Astrocyte of the hippocampus (primary cell): ENCODE data around the gene THSD7A.
"Not testable (repeated sequence)": the region's sequence is repeated elsewhere in the genome, so short reads cannot be mapped to it uniquely, and the experiment has no call there.

Experiments used
- DNase-seq: peaks from one replicate; pipeline ENCODE4 v3.0.0; 2011; ENCODE audit warnings: low read depth, low spot score

THSD7A gene

DNA sequence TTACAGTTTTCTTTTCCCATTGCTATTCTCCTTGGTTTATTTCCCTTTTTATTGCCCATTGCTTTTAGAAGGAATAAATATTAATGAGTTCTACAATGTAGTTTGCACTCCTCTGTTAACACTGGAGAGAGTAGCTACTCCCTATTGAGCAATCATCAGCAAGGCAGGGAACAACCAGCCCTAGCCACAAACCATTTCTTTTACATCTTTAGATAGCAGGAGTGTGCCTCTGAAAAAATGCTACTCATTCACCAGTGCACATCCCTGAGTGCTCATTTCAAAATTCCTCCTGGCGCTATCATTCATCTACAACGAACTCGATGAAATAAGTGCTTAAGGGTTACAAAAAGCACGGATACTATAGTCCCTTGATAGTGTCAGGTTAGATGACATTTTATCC, 252.9 kb downstream of the THSD7A start:
- DNase-seq, result no peak

DNA sequence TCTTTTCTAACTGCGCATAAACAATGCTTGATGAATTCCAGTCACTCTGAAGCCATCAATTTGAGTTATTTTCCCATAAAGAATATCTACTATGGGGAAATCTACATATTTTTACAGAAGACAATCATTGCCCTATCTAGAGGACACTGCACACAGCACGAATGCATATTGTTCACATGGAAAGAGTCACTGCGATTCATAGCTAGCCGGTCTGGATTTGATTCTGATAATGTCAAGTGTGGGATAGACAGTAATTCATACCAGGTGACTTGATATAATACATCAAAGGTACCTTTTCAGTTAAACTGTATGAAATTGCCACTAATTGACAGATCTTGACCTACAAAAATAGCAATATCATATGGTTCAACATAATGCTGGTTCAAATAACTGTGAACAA, 255.7 kb downstream of the THSD7A start:
- no peak for DNase-seq

DNA sequence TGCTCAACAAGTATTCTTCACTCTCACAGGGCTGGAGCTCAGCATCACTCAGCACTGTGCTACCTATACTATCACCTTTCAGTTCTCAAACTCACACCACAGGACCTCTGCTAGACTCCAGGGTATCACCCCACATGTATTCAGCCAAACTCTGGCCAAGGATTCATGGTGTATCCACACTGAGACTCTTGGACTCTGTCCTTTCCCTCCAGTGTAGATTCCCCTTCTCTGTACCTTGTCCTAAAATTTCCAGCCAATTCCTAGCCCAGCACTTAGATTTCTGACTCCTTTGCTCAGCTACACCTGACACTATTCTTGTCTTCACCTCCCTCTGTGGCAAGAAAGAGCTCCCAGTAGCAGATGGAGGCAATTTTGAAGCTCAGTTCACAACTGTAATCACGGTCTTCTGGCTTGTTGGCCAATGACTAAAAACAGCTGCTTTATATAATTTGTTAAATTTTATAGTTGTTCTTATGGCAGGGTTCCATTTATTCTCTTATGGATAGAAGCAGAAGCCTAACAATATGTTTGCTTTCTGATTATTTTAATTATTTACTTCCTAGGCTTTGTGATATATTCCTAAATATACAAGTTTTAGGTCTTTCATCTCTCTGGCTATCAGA, 258.8 kb downstream of the THSD7A start:
- no peak for DNase-seq

DNA sequence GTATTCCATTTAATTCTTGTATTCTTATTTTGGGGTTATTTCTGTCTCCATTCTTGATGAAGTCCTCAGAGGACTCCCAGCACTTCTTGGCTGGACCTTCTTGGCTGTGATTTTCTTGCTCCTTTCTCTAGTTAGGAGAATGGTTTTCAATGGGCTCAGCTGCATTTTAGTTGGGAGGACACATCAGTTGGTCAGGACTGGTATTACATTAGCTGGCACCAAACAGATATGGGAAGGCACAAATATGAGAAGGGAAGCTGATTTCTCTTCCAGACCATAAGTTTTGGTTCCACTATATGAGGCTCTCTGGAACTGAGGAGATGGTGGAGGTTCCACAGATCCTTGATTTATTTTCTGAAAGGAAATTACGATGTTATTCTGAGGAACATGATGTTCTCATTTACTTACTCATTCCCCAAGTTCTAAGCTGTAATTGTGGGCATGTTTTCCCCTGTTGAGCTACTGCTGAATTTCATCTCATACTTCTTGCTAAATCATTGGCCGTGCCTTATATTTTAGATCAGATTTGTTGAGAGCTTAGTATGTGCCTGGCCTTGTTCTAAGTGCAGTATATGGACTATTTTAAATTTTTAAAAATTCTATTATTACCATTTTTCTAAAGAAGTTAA, 261.0 kb downstream of the THSD7A start:
- no peak for DNase-seq

DNA sequence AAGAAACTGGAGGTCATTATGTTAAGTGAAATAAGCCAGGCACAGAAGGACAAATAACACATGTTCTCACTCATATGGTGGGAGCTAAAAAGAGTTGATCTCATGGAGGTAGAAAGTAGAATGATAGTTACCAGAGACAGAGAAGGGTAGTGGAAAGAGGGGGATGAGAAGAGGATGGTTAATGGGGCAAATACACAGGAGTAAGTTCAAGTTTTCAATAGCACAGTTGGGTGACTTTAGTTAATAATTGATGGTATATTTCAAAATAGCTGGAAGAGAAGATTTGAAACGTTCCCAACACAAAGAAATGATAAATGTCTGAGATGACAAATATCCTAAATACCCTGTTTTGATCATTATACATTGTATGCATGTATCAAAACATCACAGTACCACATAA, 261.8 kb downstream of the THSD7A start:
- no peak for DNase-seq

DNA sequence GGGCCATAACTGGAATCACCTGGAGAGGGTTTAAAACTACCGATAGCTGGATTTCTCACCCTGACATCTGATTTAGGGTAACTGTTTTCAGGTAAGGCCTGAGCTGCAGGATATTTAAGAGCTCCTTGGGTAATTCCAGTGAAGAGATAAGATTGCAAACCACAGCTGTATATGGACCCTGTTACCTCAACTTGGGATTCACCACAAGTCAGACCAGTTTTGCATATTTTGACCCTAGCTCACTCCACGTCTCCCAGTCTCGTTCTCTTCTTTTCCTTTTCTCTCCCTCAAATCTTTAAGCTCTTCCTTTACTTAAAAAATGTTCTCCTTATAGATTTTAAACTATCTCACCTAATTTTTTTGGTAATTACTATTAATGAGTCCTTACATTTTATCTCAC, 264.4 kb downstream of the THSD7A start:
- no peak for DNase-seq

DNA sequence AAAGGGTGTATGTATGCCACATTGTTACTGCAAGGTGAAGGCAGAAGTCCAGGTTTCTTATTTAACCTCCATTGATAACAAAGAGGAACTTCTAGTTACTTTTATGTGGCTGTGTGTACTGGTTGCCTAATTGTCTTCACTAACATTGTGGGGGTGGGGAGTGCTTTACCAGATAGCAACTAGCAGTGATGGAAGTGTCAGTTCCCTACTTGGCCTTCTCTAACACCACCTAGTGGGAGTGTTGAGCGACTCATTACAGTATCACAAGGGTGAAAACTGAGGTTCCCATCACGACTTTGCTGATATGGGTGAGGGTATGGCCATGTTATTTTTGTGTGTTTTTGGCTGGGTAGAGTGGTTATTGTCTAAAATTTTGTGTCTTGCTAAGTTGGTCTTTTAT, 274.4 kb downstream of the THSD7A start:
- DNase-seq, result peak; percentile 11

DNA sequence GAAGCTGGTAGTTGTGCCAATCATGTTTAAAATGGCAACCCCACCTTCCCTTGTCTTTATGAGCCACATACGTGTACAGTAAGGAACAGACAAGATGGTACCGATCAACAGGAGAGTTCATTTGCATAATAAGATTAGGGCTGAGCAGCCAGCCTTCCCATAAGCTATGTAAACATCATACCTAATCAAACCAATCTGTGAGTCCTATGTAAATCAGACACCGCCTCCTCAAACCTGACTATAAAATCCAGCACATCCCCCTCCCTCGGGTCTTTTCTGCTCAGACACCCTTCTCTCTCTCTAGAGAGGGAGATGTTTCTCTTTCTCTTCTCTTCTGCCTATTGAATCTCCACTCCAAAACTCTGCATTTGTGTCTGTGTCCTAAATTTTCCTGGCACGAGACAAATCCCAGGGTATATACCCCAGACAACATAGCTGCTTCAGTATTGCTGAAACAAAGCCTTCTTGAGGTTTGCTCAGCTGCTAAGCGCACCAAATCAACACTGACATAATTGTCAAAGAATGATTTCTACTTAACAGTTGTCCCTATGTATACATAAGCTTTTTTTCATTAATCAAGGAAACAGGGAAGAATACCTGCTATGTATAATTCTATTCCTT, 279.2 kb downstream of the THSD7A start:
- no peak for DNase-seq

DNA sequence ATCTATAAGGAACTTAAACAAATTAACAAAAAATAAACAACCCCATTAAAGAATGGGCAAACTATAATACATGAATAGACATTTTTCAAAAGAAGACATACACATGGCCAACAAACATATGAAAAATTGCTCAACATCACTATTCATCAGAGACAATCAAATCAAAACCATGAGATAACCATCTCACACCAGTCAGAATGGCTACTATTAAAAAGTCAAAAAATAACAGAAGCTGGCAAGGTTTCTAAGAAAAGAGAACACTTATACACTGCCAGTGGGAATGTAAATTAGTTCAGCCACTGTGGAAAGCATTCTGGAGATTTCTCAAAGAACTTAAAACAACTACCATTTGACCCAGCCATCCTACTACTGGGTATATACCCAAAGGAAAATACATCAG, 280.5 kb downstream of the THSD7A start:
- DNase-seq, result no peak

DNA sequence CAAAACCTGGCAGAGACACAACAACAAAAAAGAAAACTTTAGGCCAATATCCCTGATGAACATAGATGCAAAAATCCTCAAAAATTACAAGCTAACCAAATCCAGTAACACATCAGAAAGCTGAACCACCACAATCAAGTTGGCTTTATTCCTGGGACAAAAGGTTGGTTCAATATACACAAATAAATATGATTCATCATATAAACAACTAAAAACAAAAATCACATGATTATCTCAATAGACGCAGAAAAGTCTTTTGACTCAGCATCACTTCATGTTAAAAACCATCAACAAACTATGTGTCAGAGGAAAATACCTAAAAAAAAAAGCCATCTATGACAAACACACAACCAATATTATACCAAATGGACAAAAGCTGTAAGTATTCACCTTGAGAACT, 283.5 kb downstream of the THSD7A start:
- DNase-seq, result no peak

DNA sequence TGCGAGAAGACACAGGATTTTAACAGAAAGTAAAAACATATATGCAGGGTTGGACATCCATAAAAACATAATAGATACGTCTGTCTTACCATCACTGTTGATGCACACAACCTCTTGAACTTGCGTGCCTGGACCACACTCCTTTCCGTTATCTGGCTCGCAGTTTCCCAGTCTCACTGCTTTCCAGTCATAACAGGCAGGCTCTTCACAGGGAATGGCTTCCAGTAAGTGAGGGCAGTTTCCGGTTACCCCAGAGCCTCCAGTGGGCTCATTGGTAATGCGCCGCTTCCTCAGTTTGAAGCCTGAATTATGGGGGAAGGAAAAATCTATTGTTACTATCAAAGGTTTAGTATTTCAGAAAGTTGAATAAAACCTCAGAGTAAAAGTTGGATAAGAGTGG, 290.7 kb downstream of the THSD7A start:
- DNase-seq, result no peak

DNA sequence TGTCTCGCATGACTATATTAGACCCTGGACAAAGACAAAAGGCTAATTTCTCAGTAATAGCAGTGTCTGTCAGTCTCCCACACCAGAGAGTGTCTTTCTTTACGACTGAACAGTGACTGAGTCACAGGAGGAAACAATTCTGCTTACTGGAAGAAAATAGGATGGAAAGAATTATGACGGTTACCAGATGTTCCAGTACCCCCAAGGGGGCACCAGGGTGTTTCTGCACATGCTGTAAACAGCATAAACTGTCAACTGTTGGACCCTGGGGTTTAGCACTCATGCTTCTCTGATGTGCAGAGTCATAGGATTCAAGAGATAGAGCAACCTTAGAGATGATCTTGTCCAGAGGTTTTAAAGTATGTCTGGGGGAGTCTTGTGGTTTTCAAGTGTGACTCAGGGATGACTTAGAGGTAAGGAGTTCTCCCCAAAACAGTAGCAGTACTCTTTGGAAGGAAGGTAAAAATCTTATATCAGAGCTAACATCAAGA, 291.7 kb downstream of the THSD7A start:
- peak; percentile 5 for DNase-seq

DNA sequence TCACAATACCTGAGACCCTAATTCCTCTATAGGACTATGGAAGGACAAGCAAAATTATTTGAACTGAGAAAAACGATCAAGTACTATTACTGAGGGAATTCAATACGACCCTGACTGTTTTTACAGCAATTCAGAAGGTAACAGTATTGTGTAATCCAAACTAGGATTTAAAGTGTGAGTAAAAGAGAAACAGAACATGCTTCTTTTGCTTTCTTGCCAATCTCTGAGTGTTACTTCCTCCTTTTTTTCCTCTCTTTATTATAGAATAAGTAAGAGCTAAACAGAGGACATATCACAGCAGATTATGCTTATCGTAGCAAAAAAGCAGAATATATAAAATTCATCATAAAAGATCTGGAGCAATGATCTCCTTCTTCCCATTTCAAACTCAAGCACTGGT, 292.1 kb downstream of the THSD7A start:
- peak; percentile 2 for DNase-seq

DNA sequence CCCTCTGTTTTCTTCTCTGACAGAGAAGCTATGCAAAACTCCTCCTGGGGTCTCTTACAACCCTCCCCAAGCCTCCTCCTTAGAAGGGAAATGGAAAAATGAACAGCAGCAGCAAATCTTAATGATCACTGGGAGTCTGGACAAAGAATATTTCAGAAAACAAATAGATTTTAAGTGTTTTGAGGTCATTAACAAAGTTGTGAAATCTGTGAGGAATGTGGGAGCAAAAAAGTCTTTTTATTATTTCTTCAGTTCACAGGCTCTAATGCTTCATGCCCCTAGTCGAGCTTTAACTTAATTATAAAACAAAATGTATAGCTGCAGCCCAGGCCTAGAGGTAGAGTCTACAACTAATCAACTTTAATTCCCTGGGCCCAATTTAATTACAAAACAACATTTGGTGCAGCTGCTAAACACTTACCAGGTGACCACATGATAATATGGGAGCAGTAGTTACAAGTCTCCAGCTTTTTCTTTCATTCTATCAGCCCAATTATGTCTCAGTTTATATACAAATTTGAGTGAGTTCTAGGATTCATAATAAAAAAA, 293.2 kb downstream of the THSD7A start:
- DNase-seq, result no peak

DNA sequence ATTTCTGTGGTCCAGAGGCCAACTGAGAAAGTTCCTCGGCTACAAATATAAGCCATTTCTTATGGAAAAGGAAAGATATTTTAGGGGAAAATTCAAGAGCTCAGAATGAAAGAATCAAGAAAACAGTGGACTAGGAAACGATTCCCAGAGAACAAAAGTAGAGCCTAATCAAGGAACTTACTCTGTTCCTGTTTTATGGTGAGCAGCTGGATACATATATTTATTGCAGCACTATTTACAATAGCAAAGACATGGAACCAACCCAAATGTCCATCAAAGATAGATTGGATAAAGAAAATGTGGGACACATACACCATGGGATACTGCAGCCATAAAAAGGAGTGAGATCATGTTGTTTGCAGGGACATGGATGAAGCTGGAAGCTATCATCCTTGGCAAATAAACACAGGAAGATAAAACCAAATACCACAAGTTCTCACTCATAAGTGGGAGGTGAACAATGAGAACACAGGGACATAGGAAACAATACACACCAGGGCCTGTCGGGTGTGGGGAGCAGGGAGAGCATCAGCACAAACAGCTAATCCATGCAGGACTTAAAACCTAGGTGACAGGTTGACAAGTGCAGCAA, 298.7 kb downstream of the THSD7A start:
- DNase-seq, result no peak

DNA sequence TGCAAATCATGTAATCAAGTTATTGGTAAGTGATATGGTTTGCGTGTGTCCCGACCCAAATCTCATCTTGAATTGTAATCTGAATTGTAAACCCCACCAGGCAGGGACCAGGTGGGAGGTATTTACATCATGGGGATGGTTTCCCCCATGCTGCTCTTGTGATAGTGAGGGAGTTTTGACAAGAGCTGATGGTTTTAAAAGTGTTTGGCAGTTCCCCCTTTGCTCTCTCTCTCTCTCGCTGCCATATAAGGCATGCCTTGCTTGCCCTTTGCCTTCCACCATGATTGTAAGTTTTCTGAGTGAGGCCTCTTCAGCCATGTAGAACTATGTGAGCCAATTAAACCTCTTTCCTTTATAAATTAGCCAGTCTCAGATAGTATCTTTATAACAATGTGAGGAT, 302.6 kb downstream of the THSD7A start:
- no peak for DNase-seq

DNA sequence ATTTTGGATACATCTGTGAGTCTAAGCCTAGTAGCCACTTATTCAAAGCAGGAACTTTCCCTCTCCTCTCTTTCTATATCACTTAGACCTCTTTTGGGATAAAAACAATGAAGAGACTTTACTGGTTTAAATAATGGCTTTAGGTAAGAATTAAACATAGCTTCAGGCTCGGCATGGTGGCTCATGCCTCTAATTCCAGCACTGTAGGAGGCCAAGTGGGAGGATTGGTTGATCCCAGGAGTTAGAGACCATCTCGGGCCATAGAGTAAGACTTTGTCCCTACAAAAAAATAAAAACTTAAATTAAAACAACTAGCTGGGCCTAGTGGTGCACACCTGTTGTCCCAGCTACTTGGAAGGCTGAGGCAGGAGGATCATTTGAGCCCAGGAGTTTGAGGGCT, 304.3 kb downstream of the THSD7A start:
- no peak for DNase-seq

DNA sequence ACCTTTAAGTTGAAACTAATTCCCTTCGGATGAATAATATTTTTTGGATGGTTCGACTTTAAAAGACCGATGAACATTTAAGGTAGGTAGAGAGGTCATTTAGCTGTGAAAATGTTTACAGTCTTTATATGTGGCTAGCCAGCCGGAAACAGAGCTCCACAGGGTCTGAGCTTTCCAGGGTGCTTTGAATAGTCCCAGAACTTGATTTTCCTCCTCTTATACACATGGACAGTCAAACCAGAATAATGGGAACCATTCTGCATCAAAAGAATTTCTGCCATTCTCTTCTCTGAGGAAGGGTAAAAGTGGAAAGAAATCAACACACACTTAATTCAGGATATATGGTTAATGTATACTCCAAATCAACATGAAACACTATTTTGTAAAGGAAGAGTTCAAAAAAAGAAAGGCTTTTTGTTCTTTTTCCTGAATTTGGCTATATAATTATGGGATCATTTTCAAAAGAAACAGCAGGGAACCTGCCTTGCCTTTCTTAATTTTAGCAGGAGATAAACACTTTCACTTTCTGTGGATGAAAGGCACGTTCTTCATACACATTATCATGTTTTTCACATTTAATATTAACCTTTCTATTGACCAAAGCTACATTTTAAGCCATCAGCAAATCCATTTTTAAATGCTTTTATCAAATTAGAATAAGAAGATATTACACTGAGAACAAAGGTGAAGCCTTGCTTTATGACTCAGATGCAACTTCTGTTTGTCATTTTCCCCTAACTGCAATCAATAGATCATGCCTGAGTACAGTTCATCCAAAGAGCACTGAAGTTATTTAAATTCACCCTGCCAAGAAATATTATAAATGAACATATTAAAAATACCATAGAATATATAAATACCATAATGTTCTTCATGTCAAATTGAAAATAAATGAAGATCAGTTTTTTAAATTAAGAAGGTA, 307.3 kb downstream of the THSD7A start:
- DNase-seq, result peak; percentile 7

DNA sequence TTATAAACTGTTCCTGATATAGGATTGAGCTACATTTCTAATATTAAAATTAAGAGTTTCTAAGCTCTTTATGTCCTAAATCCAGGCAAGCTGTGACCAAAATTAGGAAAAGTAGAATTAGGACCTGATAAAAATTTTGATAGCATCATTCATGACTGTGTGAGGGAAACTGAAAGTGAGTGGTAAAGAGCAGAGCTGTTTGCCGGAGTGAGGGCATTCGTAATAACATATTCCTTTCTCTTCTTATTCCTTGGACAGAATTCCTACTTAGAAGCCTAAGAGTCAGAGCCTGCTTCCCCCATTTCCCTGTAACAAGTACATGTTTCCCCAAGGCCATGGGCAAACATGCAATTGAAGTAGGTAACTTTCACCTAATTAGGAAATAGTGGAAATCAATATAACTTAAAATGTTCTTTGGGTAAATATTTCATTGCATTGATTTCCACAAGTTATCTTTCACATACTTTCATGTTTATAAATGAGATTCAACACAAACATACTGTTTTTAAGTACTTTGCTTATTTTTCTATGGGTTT, 310.0 kb downstream of the THSD7A start:
- not testable (repeated sequence) for DNase-seq

DNA sequence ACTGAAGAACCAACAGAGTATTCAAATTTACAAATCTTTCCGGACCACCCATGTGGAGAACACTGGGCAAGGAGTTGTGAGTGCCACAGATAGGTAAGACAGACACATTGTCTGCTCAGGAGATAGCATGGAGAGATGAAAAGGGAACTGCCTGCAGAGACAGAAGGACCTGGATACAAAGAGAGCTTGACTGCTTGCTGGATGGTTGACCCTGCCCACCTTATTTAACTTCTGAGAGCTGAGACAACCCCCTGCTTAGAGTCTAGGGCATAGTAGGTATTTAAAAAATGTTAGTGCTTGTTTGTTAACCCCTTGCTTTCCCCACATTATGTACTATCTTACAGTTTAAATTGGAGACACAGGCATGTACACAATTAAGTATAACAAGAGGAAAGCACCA, 314.1 kb downstream of the THSD7A start:
- DNase-seq, result no peak

DNA sequence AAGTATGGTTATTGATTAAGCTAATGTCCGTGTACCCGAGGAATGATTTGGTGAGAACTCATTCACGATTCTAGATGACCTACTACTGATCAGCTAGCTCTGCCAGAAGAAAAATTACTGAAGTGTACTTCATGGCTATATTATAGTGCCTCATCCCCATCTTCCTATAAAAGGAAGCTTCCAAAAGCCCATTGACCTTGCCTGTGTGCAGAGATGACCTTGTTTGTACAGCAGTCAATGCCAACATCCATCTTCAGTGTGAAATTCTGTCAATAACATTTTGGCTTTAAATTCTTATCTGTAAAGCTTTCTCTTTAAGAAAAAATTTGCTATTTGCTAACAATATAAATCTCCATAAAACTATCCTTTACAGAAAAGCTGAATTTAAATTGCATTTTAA, 315.7 kb downstream of the THSD7A start:
- no peak for DNase-seq
